Thymus (tissue), 11 donors: ENCODE results near the gene ASPHD1. TPM values are rescaled to one million over a fixed set of nuclear protein-coding genes. Genes with fewer than 3 reads are reported as not detected.
A peak's percentile ranks its signal among the peaks of the same experiment; 100 is the strongest.
"Not testable (repeated sequence)": the region's sequence is repeated elsewhere in the genome, so short reads cannot be mapped to it uniquely, and the experiment has no call there.

Experiments
- DNase-seq, 9 donors: peaks; one replicate each; pipeline ENCODE4 v3.0.0-alpha.2; 2013; ENCODE audit warnings: low spot score in 9 of 9, low read depth in 6 of 9, missing footprints in 1 of 9
- H3K27ac ChIP-seq, 2 donors: one replicate each; pipeline ENCODE4 v1.5.1; 2013; ENCODE audit warnings: control low read depth in 1 of 2, low read depth in 1 of 2, low read length in 1 of 2, mild to moderate bottlenecking in 1 of 2, moderate library complexity in 1 of 2
- H3K27me3 ChIP-seq, 2 donors: one replicate each; pipeline ENCODE4 v1.5.1; 2013; ENCODE audit warnings: low read length in 1 of 2; ENCODE audit not compliant: control insufficient read depth in 2 of 2, insufficient read depth in 1 of 2
- H3K36me3 ChIP-seq, 2 donors: one replicate each; pipeline ENCODE4 v1.5.1; 2013; ENCODE audit warnings: low read length in 1 of 2, mild to moderate bottlenecking in 1 of 2, moderate library complexity in 1 of 2; ENCODE audit not compliant: control insufficient read depth in 2 of 2, insufficient read depth in 2 of 2
- H3K4me1 ChIP-seq, 2 donors: one replicate each; pipeline ENCODE4 v1.5.1; 2013; ENCODE audit warnings: low read length in 2 of 2; ENCODE audit not compliant: control insufficient read depth in 2 of 2, insufficient read depth in 2 of 2
- H3K4me3 ChIP-seq, 2 donors: one replicate each; pipeline ENCODE4 v1.5.1; 2013; ENCODE audit warnings: low read length in 2 of 2, control low read depth in 1 of 2, mild to moderate bottlenecking in 1 of 2
- H3K9me3 ChIP-seq, 2 donors: one replicate each; pipeline ENCODE4 v1.5.1; 2013; ENCODE audit warnings: low read length in 1 of 2, mild to moderate bottlenecking in 1 of 2; ENCODE audit not compliant: control insufficient read depth in 2 of 2, insufficient read depth in 1 of 2
- WGBS: extraction: QIAGEN DNeasy Blood & Tissue Kit; methylation state at CpG from one replicate; pipeline ENCODE4 v1.1.7; 2013; 5-methylcytosine and 5-hydroxymethylcytosine counted together
- polyA plus RNA-seq: library from polyadenylated mRNA; stranded (reverse); fragments of 200-250 nt; gene quantifications from one replicate; pipeline ENCODE4 v1.2.3, GENCODE V29; 2013
- total RNA-seq: library from RNA; stranded (reverse); fragments of 120-200 nt; gene quantifications from one replicate; pipeline ENCODE4 v1.2.4, GENCODE V29; 2013
- donor health status: healthy.

Gene ASPHD1
- total and polyA plus RNA-seq, 2 donors: 0.09 to 0.46 TPM

DNA sequence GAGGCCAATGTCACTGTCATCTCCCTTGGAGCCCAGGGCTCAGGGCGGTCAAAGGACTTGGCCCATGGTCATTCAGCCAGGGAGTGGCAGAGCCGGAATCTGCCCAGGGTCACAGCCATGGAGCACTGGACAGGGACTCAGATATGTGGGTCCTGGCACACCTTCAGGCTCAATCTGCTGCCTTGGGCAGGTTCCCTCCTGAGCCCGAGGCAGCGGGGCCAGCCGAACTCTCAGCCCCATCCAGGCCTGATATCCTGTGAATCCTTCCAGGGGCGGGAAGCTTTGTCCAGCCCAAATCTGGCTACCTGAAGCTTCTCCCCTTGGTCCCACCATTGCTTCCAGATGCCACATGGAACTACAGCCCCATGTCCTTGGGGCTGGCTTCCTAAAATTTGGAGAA, 25.1 kb upstream of the ASPHD1 start:
- WGBS: 95% methylated on average over 6 of the region's 6 CpGs
- Histone ChIP-seq H3K27me3 (peaks cover 20 to 58% of the 10 kb centered on the region in 2 donors), H3K27ac (no peak overlapping the region), H3K4me1 (peaks cover 4 to 16% of the 10 kb centered on the region in 2 donors), H3K36me3 (no peaks in the 10 kb centered on the region), H3K4me3 (no peak overlapping the region), H3K9me3 (peaks cover 0 to 16% of the 10 kb centered on the region in 2 donors)
- no peak for DNase-seq

DNA sequence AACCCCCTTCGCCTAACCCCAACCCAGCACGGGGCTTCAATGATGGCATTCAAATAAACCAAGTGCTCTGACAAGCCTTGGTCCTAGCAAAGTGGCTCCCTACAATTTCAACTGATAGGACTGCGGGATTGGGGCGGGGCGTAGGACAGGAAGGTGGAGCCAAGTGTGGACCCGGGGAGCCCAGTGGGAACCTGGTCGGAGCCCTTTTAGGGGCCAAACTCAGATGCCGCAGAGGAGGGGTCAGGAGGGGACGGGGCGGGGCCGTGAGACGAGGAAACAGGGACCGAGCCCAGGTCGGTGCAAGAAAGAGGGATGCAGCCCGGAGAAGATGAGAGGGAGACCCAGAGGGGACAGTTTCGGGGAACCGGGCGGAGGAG, 24.1 kb upstream of the ASPHD1 start:
- Histone ChIP-seq H3K4me1 (peaks cover 4 to 16% of the 10 kb centered on the region in 2 donors), H3K4me3 (peak overlapping the region in 1 of 2 donors; percentile 32), H3K9me3 (peaks cover 0 to 16% of the 10 kb centered on the region in 2 donors), H3K36me3 (no peaks in the 10 kb centered on the region), H3K27ac (no peak overlapping the region), H3K27me3 (peaks cover 20 to 57% of the 10 kb centered on the region in 2 donors)
- 24% methylated on average over 18 of the region's 18 CpGs for WGBS
- DNase-seq: no peak

DNA sequence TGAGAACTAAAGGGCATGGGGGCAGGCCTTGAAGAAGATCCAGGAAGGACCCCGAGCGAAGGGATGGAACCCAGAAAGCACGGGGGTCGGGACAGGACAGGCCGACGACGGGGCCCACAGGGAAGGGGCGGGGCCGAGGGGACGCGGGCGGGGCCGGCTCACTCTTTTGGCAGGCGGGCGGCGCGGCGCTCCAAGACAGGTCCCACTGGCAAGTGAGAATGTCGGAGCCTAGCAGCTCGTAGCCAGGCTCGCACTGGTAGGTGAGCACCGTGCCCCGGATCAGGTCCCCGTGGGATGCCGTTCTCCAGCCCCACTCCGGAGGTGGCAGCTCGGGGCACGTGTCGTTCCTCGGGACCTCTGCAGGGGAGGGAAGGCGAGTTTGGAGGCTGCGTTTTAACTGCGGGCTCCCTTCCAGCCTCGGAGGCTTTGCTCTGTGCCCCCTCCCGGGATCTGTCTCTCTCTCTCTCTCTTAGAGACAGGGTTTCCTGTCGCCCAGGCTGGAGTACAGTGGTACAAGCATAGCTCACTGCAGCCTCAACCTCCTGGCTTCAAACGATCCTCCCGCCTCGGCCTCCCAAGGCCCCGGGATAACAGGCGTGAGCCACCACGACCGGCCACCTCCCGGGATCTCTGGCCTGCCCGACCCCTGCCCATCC, 23.6 kb upstream of the ASPHD1 start:
- Histone ChIP-seq H3K27ac (no peak overlapping the region), H3K4me1 (peaks cover 4 to 16% of the 10 kb centered on the region in 2 donors), H3K36me3 (no peaks in the 10 kb centered on the region), H3K4me3 (peak overlapping the region in 1 of 2 donors; percentile 32), H3K27me3 (peaks cover 20 to 56% of the 10 kb centered on the region in 2 donors), H3K9me3 (peaks cover 0 to 16% of the 10 kb centered on the region in 2 donors)
- WGBS: 7% methylated on average over 45 of the region's 45 CpGs
- no peak for DNase-seq

DNA sequence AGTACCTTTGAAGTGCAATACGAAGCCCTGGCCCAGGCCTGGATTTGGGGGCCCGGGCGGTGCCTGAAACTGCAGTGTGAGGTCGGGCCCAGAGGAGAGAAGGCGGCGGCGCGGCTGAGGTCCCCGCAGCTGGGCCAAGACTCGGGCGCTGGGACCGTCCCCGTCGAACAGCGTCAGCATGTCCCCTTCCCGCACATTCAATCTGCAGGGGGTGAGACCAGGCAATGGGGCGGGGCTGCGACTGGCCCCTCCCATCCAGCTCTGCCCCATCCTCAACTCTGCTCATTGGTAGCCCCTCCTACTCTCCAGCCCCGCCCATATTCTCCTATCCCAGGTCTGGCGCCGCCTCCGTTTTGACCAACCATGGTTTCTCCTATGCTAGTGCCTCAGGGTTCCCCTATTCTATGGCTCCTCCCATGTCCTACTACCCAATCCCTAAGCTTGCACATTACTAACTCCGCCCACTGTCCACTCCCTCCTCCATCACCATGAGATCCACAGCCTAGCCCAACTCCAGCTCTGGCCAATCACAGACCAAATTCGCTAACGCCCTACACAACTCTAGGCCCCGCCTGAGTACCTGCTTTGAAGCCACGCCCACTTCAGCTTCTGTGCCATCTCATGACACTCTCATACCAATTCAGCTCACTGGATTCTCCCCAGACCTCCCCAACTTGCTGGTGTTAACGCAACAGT, 22.9 kb upstream of the ASPHD1 start:
- no peak overlapping the region for H3K27ac ChIP-seq
- 26% methylated on average over 28 of the region's 28 CpGs for WGBS
- no peaks in the 10 kb centered on the region for H3K36me3 ChIP-seq
- peaks cover 20 to 52% of the 10 kb centered on the region in 2 donors for H3K27me3 ChIP-seq
- H3K9me3 ChIP-seq: peaks cover 0 to 16% of the 10 kb centered on the region in 2 donors
- peaks cover 4 to 16% of the 10 kb centered on the region in 2 donors for H3K4me1 ChIP-seq
- H3K4me3 ChIP-seq: no peak overlapping the region
- peak in 6 of 9 donors; percentile 15 to 57 (median 38) for DNase-seq

DNA sequence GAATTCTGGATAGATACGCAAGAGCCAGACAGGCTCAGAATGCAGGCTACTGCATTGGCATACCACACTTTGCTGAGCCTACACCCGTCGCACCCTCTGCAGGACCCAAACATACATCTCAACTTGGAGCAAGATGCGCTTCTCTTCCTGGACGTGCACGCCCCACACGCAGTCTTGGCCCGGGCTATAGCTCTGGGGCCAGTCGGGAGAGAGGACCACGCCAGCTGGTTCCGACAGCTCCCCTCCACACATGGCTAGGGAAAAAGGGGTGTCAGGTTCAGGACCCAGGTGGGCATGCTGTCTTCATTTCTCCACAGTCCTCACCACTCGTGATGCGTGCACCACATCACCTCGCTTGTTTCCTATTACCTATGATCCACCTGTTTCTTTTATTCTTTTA, 22.1 kb upstream of the ASPHD1 start:
- WGBS: 93% methylated on average over 14 of the region's 14 CpGs
- Histone ChIP-seq H3K27me3 (peaks cover 20 to 51% of the 10 kb centered on the region in 2 donors), H3K4me3 (no peak overlapping the region), H3K9me3 (peaks cover 0 to 16% of the 10 kb centered on the region in 2 donors), H3K4me1 (peaks cover 4 to 16% of the 10 kb centered on the region in 2 donors), H3K36me3 (no peaks in the 10 kb centered on the region), H3K27ac (no peak overlapping the region)
- DNase-seq: no peak

DNA sequence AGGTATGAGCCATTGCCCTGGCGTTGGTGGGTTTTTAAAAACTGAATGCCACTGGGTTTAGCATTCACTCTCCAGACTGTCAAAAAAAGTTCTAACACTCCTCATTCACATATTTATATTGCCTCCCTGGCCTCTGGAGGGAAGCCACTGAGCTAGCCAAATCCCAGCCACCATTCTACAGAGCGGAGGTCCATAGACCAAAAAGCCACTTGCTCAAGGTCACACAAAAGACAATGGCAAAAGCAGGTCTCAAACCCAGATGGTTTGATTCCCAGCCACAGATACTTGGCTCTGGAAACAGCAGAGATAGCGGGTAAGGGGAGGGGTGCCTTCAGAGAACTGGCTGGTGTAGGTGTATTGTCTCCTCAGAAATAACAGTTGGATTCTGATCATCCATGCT, 19.2 kb upstream of the ASPHD1 start:
- H3K36me3 ChIP-seq: no peaks in the 10 kb centered on the region
- H3K4me1 ChIP-seq: peaks cover 4 to 16% of the 10 kb centered on the region in 2 donors
- H3K27me3 ChIP-seq: peaks cover 12 to 25% of the 10 kb centered on the region in 2 donors
- DNase-seq: no peak
- H3K9me3 ChIP-seq: peaks cover 0 to 14% of the 10 kb centered on the region in 2 donors
- 95% methylated on average over 3 of the region's 3 CpGs for WGBS
- no peak overlapping the region for H3K4me3 ChIP-seq
- no peak overlapping the region for H3K27ac ChIP-seq

DNA sequence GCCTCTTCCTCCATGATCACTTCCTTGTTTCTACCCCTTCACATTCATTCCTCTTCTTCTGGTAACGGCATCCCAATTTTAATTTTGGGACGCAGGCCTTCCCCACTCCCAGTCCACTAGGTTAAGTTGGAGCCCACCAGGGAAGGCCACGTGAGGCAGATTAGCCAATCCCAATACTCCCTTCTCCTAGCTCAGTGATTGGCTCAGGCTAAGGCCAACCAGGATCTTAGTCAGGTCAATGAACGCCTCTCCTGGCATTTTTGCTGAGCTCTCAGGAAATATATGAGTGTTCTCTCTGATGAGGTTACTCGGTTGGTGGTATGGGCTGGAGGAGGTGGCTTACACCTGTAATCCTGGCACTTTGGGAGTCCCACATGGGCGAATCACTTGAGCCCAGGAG, 16.3 kb upstream of the ASPHD1 start:
- H3K4me3 ChIP-seq: no peak overlapping the region
- H3K4me1 ChIP-seq: no peaks in the 10 kb centered on the region
- WGBS: 76% methylated on average over 6 of the region's 6 CpGs
- peaks cover 0 to 4% of the 10 kb centered on the region in 2 donors for H3K27me3 ChIP-seq
- no peaks in the 10 kb centered on the region for H3K36me3 ChIP-seq
- DNase-seq: no peak
- no peaks in the 10 kb centered on the region for H3K9me3 ChIP-seq
- H3K27ac ChIP-seq: no peak overlapping the region

DNA sequence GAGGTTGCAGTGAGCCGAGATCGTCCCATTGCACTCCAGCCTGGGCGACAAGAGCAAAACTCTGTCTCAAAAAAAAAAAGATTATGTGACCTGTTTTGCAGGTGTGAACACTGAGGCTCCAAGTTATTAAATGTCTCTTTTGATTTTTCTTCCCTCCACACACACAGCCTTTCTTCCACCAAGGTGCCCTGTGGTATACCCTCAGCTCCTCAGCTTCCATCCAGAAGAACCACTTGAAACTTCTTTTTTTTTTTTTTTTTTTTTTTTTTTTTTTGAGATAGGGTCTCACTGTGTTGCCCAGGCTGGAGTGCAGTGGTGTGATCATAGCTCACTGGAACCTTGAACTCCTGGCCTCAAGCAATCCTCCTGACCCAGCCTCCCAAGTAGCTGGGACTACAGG, 10.9 kb upstream of the ASPHD1 start:
- not testable (repeated sequence) for H3K4me1 ChIP-seq, H3K27me3 ChIP-seq, DNase-seq, H3K36me3 ChIP-seq, H3K27ac ChIP-seq, H3K4me3 ChIP-seq, H3K9me3 ChIP-seq
- WGBS: 92% methylated on average over 3 of the region's 3 CpGs
